GM12873 (cell line): ENCODE results near the gene CTAG1A.
"Not testable (repeated sequence)": the region's sequence is repeated elsewhere in the genome, so short reads cannot be mapped to it uniquely, and the experiment has no call there.

Source experiments
- TF ChIP-seq, protein P1 (sequence below): IDR thresholded peaks from 2 replicates; pipeline ENCODE4 v1.5.1; 2012; ENCODE audit warnings: low read depth, mild to moderate bottlenecking, moderate library complexity, low read length, control low read depth; ENCODE audit not compliant: insufficient read depth; ENCODE audit errors: missing control alignments

Gene CTAG1A

DNA sequence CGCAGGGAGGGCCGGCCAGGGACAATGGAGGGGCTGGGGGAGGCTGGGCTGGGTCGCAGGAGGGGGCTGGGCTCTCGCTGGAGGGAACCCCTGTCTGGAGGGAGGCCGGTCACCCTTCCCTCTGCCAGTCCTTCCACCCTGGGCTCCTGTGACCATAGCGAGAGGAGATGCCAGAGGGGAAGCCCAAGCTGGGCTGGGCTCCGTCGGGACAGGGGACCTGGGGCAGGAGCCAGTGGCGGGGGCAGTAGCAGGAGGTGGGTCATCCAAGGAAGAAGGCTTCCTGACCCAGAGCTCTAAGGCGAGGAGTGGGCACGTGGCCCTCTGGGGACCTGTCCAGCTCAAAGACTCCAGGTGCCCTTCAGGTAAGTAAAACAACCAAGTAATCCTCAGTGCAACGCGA is 17.3 kb downstream of the CTAG1A start:
- TF ChIP-seq, protein P1, sequence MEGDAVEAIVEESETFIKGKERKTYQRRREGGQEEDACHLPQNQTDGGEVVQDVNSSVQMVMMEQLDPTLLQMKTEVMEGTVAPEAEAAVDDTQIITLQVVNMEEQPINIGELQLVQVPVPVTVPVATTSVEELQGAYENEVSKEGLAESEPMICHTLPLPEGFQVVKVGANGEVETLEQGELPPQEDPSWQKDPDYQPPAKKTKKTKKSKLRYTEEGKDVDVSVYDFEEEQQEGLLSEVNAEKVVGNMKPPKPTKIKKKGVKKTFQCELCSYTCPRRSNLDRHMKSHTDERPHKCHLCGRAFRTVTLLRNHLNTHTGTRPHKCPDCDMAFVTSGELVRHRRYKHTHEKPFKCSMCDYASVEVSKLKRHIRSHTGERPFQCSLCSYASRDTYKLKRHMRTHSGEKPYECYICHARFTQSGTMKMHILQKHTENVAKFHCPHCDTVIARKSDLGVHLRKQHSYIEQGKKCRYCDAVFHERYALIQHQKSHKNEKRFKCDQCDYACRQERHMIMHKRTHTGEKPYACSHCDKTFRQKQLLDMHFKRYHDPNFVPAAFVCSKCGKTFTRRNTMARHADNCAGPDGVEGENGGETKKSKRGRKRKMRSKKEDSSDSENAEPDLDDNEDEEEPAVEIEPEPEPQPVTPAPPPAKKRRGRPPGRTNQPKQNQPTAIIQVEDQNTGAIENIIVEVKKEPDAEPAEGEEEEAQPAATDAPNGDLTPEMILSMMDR, result no peak

GRCh38 chrX:154602766-154603437 is 18.0 kb downstream of the CTAG1A start:
- TF ChIP-seq, protein P1, result no peak

DNA sequence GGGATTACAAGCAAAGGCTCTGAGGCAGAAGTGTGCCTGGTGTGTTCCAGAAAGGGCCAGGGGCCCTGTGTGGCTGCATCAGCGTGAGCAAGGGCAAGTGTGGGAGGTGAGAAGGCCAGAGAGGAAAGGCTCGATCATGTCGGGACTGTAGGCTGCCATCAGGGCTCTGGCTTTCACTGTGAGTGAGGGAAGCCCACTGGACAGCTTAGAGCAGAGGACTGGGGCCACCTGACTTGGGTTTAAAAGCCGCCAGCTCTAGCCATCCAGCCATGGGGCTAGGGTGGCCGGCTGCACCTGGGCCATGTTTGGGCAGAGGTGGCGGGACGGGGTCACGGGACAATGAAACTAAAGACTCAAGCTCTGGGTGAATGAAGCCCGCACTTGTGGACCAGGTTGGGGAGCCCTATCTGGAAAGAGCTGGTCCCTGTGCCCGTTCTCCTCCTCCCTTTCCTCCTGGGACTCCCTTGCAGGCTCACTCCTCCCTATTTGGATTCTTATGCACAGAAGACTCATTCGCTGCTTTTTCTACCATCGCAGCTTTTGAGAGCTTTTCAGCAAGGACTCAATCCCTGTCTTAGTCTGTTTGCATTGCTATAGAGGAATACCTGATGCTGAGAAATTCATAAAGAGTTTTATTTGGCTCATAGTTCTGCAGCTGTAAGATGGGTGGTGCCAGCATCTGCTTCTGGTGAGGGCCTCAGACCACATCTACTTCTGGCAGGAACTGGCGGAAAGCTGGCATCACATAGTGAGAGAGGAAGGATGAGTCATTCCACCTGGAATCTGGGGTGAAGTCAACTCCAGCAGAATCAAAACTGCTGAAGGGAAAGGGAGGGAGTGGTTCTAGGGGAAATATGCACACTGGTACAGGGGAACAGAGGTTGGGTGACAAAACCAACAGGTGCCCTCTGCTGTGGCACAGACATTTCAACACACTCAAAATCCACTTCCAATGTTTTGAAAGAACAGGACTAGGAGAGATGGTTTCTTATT is 18.8 kb downstream of the CTAG1A start:
- TF ChIP-seq, protein P1, result no peak

DNA sequence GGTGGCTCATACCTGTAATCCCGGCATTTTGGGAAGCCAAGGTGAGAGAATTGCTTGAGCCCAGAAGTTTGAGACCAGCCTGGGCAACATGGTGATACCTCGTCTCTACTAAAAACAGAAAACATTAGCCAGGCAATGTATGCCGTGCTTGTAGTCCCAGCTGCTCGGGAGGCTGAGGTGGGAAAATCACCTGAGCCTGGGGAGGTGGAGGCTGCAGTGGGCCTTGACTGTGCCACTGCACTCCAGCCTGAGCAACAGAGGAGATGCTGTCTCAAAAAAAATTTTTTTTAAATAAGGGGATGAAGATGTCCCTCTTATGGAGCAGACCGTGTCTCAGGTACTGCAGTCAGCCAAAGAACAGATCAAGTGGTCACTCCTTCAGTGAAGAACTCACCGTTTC is 20.6 kb downstream of the CTAG1A start:
- TF ChIP-seq, protein P1, result no peak

GRCh38 chrX:154607370-154607769 is 22.4 kb downstream of the CTAG1A start:
- TF ChIP-seq, protein P1, result no peak

GRCh38 chrX:154619182-154619581 is 34.2 kb downstream of the CTAG1A start, which contains the start of gene CTAG1B:
TSS of gene CTAG1B (minus strand) at chrX:154619282. CDS start at chrX:154619218, 64 bp downstream.
- TF ChIP-seq, protein P1, result not testable (repeated sequence)
